Coronary artery (tissue), 2 donors: ENCODE data around the gene RBM19.

Experiments
- DNase-seq: peaks from one replicate; pipeline ENCODE4 v3.0.0-alpha.2; 2017; ENCODE audit warnings: low spot score
- H3K27ac ChIP-seq, 2 donors: fragments of 200-600 bp; sonication (generic); one replicate each; pipeline ENCODE4 v1.5.1; 2016 to 2019
- H3K4me3 ChIP-seq: fragments of 200-600 bp; sonication (generic); 2 replicates; pipeline ENCODE4 v1.5.1; 2016; ENCODE audit warnings: mild to moderate bottlenecking, moderate library complexity
- CTCF ChIP-seq: fragments of 200-600 bp; sonication (generic); IDR thresholded peaks from one replicate; pipeline ENCODE4 v1.5.1; 2019; ENCODE audit warnings: antibody characterized with exemption

RBM19 gene

GRCh38 chr12:113802966-113803758 is 163.0 kb downstream of the RBM19 start:
- no peak for TF ChIP-seq CTCF
- H3K4me3 ChIP-seq = no peak overlapping the region
- H3K27ac ChIP-seq = no peak overlapping the region
- DNase-seq = no peak

GRCh38 chr12:113802000-113802749 is 163.9 kb downstream of the RBM19 start:
- DNase-seq = no peak
- no peak for TF ChIP-seq CTCF
- no peak overlapping the region for H3K27ac ChIP-seq
- no peak overlapping the region for H3K4me3 ChIP-seq

DNA sequence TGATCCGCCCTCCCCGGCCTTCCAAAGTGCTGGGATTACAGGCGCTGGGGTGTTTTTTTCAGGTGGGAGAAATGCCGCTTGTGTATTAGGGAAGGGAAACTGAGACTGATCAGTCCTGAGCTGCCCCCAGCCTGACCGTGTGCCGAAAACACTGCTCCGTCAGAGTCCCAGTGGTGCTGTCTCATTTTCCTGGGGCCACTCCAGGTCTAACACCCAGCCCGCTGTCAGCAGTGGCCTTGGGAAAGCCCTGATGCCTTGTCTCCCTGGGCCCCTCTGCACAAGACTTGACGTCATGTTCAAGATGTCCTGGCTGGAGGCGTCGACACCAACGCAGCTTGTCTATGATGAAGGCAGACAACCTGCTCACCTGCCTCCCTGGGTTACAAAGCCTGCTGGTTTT is 165.9 kb downstream of the RBM19 start:
- DNase-seq = no peak
- TF ChIP-seq CTCF = no peak

DNA sequence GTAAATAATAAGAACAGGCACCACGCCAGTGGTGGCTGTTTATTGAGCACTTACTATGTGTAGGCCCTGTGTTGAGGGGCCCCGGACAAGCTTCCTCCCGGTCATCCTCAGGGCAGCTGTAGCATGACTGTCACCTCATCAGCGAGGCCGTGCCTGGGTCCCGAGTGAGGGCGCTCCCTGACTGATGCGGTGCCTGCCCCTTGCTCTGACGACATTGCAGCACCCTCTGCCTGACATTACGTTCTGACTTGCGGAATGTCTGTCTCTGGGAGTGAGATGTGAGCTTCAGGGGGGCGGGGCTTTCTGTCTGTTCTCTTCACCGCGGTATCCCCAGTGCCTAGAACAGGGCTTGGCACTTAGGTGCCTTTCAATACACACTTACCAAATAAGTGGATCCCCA is 167.6 kb downstream of the RBM19 start:
- no peak for TF ChIP-seq CTCF

More for the DNA sequence above, 165.9 kb downstream of the RBM19 start:
- Histone ChIP-seq H3K4me3 (no peak overlapping the region), H3K27ac (no peak overlapping the region)

GRCh38 chr12:113797535-113797868 is 168.6 kb downstream of the RBM19 start:
- no peak for DNase-seq
- H3K4me3 ChIP-seq = no peak overlapping the region
- no peak overlapping the region for H3K27ac ChIP-seq
- TF ChIP-seq CTCF = no peak

More for the DNA sequence above, 167.6 kb downstream of the RBM19 start:
- no peak for DNase-seq
- Histone ChIP-seq H3K27ac (no peak overlapping the region), H3K4me3 (no peak overlapping the region)

DNA sequence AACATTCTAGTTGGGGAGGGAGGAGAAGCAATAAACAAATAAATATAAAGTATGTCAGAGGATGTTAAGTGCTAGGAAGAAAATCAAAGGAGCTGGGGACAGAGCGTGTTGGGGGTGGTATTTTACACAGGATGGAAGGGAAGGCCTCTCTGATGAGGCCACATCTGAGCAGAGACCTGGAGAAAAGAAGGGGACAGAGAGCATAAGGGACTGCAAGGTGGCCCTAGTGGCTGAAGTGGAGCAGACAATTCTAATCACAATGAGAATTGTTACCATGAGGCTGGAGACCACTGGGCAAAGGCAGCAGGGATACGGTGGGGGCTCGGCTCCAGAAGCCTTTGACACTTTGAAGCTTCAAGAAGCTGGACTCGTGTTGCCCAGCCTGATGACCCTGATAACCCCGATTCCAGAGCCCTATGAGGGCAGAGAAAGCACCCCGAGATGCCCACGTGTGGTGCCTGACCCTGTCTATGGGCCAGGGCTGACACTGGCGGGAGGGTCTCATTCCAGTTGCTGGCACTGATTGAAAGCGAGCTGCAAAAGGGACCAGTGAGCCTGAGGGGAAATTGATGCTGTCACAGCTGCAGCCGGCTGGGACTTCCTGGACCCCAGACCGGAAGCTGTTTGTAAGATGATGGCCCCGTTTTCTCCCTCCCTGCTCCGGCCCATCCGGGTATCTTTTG is 169.1 kb downstream of the RBM19 start:
- no peak for DNase-seq
- no peak for TF ChIP-seq CTCF
- H3K4me3 ChIP-seq = no peak overlapping the region
- H3K27ac ChIP-seq = no peak overlapping the region
